ENCODE results near the gene DCTN2.
"Not testable (repeated sequence)": the region's sequence is repeated elsewhere in the genome, so short reads cannot be mapped to it uniquely, and the experiment has no call there.

The DCTN2 gene

GRCh38 chr12:57495051-57495701 lies 51.8 kb downstream of the DCTN2 start:
- not testable (repeated sequence) for DNase-seq (ENCODE audit: extremely low read depth in 1 of 2, low read depth in 1 of 2)

GRCh38 chr12:57491393-57492280 lies 55.4 kb downstream of the DCTN2 start:
- no peak for DNase-seq (ENCODE audit: extremely low read depth in 1 of 2, low read depth in 1 of 2)

GRCh38 chr12:57490126-57490525 lies 56.9 kb downstream of the DCTN2 start:
- DNase-seq (ENCODE audit: extremely low read depth in 1 of 2, low read depth in 1 of 2), result no peak

GRCh38 chr12:57489157-57489641 lies 57.8 kb downstream of the DCTN2 start:
- DNase-seq (ENCODE audit: extremely low read depth in 1 of 2, low read depth in 1 of 2), result no peak

- DNase-seq (ENCODE audit: extremely low read depth in 1 of 2, low read depth in 1 of 2), result no peak
Observed at GRCh38 chr12:57488402-57489156, 58.4 kb downstream of the DCTN2 start.

- peak; percentile 83 to 89 for DNase-seq (ENCODE audit: extremely low read depth in 1 of 2, low read depth in 1 of 2)
Observed at GRCh38 chr12:57487597-57488401, 59.2 kb downstream of the DCTN2 start, which contains the start of gene MARS1. Gene MARS1, plus strand, starts transcription at chr12:57488068. Its CDS starts 23 bp downstream, at chr12:57488091.

- DNase-seq (ENCODE audit: extremely low read depth in 1 of 2, low read depth in 1 of 2), result no peak
Observed at GRCh38 chr12:57487055-57487596, 59.9 kb downstream of the DCTN2 start.

- no peak for DNase-seq (ENCODE audit: extremely low read depth in 1 of 2, low read depth in 1 of 2)
Observed at GRCh38 chr12:57485695-57486094, 61.3 kb downstream of the DCTN2 start.

- DNase-seq (ENCODE audit: extremely low read depth in 1 of 2, low read depth in 1 of 2), result no peak
Observed at GRCh38 chr12:57483466-57483865, 63.5 kb downstream of the DCTN2 start.

GRCh38 chr12:57481671-57482070 lies 65.3 kb downstream of the DCTN2 start:
- no peak for DNase-seq (ENCODE audit: extremely low read depth in 1 of 2, low read depth in 1 of 2)
